GM21367 (cell line): ENCODE data around the gene TLE3.

Experiments used
- ATAC-seq: cut with Tn5 transposase; IDR thresholded peaks from one replicate; pipeline ENCODE4 v1.9.1; 2021; ENCODE audit not compliant: unreplicated experiment

TLE3 gene

DNA sequence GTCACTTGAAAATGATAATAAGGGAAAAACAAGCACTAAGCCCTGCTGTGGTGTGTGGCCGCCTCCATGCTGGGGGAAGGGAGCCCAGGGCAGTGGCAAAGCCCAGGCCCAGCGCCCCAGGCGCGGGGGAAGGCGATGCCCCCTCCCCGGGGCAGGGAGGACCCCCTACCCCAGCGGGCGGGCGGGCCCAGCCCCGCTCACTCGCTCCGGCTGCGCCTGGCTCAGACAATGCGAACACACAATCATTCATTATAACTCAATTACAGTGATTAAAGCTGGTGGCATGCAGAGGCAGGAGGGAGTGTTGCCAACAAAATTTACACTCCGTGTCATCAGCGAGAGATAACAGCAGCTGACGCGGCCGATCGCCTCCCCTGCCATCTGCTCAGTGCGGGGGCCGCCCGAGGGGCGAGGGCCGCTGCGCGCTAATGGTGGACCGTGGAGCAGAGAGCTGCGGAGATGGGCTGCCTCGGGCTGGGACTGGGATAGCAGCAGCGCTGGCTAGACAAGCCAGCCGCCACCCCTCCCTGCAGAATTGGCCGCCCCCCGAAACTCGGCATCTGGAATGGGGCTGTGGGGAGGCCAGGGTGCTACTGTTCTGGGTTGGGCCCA lies 64.1 kb downstream of the TLE3 start:
- ATAC-seq = no peak

DNA sequence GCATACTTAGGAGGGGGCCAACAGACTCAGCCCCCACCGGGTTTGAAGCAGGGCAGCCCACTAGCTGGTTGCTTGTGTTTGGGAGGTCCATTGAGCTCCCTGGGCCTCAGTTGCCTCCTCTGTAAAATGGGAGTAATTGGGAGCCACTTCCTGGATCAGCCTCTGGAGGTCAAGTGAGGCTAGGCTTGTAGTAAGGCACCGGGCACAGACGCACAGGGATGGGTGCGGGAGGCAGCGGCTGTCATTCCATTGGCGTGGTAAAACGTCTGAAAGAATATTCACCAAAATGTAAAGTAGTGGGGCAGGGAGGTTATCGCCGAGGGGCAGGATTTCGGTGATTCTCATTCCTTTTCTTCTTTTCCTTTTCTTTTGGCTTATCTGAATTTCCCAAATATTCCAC lies 64.6 kb downstream of the TLE3 start:
- ATAC-seq = no peak

DNA sequence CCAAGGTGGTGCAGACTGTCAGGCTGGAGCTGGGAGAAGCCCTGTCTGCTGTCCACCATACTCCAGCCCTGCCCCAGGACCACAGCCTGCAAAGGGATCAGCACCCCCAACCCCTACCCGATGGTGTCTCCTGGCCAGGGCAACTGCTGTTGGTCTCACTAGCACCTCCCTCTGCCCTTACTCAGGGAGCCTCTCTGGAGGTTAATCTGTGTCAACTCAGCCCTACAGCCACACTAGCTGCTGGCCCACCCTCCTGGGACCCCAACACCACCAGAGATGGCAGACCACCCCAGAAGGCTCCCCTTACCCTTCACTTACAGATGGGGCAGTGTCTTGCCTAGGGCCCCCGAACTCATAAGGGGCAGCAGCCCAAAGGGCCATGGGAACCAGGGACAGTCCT lies 65.2 kb downstream of the TLE3 start:
- no peak for ATAC-seq

DNA sequence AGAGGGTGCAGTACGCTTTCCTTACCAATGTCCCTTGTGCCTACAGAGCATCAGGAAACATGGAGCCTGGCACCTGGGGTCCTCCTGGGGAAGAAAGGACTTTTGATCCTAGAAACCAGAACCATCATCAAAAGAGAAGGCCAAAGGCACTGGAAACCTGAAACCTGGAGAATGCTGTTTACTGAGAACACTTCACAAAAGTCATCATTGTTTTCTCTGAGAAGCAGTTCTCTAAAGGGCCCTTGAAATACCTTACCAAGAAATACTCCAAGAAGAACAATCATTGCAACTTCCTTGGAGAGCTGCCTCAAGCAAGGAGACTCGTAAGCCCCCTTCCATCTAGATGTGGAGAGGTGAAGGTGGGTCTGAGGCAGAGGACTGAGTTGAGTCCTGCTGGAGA lies 66.0 kb downstream of the TLE3 start:
- no peak for ATAC-seq

DNA sequence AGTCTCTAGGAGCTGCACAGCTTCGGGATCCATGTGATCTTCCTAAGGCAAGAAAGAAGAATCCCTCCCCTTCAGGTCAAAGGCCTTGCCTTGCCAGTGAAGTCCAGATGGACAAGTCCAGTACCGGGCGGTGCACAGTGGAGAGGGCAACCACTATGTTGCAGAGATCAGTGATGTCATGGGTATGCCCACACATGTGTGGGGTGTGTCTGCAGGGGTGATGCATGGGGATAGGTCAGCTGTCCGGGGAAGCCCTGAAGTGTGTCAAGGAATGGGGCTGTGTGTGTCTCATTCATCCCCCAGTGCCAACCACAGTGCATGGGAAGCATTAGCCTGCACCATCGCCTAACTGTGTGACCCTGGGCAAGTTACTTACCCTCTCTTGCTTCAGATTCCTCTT lies 66.5 kb downstream of the TLE3 start:
- ATAC-seq = no peak

DNA sequence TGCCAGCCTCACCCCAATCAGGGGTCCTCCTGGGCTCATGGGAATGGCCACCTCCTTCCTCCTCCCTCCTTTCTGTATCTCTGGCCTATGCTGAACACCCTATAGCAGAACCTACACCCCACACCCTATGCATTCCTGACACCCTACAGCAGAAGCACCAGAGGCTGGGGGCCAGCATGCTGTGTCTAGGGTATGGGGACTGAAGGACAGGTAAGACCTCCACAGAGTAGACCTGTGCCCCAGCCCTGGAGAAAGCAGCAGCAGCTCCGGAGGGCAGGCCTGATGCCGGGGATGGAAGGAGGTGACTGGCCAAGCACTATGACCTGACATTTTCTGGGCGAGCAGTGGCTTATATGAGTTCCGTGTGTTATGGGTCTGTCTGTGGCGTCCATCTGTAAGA lies 66.9 kb downstream of the TLE3 start:
- no peak for ATAC-seq

DNA sequence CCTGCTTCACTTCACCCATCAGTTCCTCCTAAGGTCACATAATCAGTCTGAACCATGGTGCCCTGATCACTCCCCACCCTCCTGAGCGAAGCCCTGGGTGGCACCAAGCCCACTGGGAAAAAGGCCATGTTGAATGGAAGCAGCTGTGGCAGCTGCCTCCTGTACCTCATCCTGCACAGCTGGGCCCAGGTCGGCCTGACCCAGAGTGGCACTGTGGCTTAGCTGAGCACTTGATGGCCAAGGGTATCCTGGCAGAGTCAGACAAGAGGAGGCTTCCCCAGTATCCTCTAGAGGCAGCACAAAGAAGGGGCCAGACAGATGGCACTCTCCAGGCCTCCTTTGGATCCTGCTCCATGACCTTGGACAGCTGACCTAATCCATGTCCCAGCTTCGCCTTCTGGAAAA lies 68.4 kb downstream of the TLE3 start:
- no peak for ATAC-seq

DNA sequence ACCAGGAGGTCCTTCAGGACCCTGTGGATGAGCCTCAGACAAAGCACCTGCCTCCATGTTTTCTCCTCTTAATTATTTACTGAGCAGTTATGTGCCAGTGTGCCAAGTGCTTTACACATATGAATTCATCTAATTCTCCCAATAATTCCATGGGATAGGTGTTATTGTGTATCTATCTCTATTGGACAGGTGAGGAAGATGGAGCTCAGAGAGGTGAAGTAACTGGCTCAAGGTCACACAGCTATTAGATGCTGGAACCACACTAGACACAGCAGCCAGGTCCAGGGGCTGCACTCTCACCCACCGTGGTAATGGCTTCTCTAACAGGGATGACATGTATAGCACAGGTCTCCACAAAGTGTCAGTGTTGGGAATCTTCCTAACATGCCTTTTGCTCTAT lies 70.2 kb downstream of the TLE3 start:
- ATAC-seq = no peak

DNA sequence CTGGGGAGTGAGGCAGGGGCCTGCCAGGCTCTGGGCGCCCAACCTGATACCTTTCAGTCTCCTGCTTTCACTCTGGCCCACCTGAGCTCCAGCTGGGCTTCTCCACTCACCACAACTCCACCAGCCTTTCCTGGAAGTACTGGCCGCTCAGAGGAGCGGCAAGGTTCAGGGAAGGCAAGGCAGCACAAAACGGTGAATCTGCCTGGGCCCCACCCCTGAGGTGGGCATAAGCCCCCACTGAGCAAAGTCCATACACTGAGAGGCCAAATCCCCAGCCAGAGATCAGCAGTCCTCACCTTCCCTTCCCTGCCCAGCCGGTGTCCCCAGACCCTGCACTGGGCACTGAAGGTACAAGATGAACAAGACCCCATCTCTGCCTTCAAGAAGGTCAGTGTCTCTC lies 70.7 kb downstream of the TLE3 start:
- no peak for ATAC-seq

DNA sequence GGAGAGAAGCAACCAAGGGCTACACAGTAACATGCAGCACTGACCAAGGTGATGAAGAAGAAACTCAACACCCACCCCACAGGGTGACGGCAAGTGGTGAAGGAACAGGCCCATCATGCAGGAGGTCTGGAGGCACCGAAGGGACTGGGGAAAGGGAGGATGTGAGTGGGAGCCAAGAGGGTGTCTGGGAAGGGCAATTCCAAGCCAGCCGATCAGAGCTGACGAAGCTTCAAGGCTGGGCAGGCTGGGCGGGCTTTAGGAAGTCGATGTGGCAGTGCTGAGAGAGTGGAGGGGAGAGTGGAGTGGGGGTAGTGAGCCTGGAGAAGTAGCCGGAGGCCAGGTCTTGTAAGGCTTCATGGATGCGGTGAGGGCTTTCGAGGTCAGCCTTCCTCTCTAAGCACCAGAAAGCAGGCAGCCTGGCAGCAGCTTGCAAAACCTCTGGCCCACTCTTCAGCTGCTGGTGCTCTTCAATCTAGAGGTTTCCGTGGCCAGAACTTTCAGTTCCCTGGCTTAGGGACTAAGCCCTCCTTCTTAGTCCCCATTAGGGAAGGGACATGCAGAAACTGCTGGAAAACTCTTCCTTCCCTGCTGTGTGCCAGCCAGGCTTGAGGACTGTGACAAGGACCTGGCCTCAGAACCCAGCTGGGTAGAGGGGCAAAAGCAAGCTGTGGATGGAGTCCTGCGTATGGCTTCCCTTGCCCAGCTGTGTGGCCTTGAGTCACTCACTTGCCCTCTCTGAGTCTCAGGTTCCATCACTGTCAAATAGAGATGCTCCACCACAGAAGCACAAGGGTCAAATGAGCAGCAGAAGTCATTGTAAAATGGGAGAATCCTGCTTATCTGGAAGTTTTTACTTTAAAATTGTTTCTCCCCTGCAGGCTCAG lies 72.1 kb downstream of the TLE3 start:
- ATAC-seq = no peak

DNA sequence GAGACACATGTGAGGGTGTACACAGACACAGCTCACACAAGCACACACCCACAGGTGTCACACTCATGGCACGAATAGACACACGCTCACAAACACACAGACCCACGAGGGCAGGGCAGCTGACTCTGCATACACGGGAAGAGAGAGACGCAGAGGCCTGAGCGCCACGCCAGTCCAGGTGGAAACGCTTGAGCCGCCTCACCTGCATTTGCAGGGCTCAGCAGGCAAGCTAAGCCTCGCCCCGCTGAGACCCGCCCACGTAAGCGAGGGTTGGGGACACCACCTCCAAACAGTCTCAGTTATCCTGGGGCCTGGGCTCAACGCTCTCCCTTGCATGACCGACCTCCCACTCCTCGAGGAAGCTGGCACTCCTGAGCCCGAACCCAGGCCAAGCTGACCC lies 73.2 kb downstream of the TLE3 start:
- ATAC-seq = no peak

DNA sequence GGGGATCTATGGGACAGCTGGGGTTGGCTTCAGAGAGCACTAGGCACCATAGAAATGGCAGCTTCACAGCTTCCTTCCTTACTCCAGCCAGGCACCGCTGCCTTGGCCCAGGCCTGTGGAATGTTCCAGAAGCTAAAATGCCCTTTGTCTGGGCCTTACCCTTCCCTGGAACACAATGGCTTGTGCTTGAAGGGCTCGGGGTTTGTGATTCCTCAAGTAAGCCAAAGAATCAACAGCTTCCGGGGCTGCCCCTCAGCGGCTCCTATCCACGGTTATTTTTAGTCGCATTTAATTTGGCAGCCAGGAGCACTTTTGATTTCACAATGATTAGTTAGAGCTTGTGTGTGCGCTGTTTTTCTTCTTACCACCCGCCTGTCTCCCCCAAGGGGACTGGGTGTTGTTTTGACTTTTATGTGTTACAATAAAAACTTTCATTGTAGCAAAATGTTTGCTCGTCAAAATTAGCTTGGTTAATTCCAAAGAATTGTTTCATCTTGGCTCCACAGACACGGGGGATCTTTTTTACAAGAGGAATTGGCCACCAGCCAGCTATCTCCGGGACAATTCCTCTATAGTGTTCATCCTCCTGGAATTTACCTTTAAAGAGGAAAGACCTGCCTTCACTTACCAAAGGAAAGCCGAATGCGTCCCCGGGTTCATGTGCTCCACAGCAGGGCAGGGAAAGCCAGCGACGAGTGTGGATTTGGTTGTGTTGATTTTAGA lies 73.8 kb downstream of the TLE3 start:
- ATAC-seq = no peak

DNA sequence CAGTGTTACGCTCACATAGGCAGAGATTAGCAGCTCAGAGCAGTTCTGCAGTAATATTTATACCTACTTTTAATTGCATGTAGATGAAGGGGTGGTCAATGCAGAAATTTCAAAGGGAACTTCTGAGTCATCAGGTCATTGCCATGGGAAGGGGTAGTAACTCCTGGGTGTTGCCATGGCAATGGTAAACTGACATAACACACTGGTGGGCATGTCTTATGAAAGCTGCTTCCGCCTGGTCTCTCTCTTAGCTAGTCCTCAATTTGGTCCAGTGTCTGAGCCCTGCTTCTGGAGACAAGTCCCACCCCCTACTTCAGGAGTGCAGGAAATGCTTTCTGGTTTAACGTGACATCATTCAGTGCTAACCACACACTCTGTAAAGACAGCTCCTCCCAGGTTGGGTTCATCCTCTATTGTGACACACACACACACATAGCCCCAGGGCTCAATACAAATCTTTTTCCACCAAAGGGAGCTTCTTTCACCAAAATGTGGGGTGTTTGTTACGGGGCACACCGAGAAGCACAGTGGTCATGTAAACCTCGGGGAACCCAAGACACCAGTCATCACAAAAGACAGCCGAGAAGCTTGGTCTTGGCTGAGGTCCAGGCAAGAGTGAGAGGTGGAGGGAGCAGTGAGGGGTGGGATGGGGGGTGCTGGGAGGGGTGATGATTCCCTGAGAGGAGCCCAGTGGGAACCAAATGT lies 74.5 kb downstream of the TLE3 start:
- ATAC-seq = peak; percentile 70

DNA sequence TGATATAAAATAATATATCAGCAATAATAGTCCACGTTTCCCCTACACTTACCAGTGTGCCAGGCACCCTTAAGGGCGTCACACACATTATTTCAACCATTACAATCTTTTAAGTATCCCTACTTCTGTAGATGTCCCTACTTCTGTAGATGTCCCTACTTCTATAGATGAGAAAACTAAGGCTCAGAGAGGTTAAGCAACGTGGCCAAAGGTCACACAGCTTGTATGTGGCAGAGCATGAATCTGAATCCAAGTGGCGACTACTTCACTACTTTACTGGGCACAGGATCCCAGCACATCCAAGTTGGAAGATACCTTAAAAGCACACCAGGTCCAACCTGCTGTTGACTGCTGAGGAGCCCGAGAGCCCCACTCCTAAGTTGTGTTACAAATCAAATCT lies 77.5 kb downstream of the TLE3 start:
- ATAC-seq = no peak

DNA sequence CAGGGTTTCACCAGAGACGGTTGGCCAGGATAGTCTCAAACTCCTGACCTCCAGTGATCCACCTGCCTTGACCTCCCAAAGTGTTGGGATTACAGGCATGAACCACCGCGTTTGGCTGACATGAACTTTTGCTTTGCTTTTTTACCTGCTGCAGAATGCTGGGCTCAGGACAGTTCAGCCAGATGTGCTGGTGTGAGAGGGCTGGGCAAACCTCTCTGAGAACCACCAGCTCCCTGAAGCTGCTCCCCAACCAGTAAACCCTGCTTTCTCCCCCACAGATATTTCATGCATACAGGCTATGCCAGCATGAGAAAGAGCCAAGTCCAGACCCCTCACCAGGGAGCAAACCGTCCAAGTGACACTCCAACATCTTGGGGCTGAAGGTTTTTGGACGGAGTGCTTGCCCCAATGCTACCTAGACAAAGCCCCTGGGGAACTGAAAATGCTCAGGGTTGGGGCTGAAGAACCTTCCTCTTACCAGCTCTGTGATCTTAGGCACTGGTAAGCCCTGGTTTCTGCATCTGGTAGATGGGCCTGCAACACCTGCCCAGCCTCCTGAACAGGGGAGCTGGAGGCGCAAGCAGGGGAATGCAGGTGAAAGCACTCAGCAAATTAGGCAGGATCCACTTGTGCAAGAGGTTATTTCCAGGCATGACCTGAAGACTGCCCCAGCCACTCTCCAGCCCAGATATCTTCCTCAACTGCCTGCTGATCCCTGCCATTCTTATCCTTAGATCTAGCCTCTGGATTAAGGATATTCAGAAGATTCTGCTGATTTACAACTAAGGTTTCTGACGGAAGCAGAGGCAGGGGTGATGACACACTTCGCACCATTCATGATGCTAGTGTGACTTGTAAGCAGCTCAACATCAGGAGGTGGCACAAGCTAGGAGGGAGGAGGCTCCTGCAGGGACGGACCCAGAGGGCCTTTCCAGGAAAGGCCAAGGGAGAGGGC lies 78.8 kb downstream of the TLE3 start:
- no peak for ATAC-seq

DNA sequence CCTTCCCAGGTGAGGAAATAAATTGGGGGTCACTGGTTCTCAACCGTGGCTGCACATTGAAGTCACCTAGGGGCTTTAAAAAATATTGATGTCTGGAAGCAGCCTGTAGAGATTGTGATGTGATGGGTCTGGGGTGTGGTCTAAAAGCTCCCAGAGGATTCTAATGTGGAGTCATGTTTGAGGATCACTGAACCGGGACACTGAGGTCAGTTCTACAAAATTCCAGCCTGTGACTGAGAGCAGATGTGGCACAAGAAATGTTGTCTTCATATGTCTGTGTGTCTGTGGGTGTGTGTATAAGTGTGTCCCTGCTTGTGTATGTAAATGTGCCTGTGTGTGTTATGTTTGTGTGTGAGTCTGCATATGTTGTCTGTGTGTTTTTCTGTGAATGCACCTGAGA lies 79.9 kb downstream of the TLE3 start:
- ATAC-seq = no peak

DNA sequence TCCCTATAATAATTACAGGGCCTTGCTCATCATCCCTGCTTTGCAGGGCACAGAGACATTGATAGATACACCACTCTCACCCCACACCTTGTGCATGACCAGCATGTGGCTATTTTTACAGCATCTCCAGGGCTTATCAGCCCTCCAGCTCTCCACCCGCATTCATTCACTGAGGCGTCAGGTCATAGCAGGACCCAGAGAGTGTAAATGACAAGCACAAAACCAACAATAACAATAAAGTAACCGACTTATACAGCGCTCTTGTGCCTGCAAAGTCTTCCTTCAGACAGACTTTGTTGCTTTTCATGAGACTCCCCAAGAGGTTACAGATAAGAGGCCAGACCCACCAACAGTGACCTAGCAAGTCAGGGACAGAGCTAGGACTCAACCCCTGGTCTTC lies 80.7 kb downstream of the TLE3 start:
- ATAC-seq = no peak

DNA sequence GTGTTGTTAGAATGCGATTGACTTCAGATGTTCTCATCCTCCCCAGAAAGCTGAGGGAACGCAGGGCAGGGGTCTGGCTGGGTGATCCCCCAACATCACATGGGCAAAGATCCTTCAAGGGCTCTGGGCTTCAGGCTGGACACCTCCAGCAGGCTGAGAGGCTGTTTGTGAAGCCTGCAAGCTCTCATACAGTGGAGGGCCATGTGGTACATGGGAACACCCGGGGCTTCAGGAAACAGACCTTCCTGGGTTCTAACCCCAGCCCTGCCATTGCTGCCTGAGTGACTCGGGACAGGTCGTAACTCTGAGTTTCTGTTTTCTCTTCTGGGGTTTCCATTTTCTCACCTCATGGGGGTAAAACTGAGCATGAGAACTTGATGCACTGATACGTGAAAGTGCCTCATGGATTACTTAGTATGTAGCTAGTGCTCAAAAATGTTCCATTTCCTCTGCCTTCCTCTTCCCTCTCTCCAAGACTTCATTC lies 81.2 kb downstream of the TLE3 start:
- peak; percentile 22 for ATAC-seq

DNA sequence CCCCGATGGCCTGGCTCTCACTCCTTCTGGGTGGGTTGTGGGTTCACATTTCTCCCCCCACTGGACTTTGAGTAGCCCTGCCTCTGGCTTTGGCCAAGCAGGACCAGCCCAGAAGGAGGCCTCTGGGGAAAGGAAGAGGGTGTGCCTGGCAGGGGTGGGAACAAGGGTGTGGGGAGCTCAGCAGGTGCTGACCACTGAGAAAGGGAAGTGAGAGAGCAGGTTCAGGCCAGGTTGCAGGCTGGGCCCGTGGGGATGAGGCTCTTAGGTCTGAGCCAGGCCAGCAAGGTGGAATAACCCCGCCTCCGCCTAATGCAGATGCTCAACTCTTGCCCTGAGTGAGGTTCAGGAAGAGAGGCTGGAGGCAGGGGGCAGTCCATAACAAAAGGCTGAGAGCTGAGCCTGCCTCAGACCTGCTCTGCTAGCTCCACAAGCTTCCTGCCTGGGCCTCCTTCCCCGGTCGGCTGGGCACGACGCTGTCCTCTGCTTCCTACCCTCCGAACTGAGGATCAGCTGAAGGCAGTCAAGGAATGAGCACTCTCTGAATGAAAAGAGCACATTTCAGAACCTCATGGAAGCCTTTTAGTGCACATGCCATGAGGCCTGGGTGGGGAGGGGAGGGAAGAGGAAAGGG lies 82.7 kb downstream of the TLE3 start:
- peak; percentile 63 for ATAC-seq

DNA sequence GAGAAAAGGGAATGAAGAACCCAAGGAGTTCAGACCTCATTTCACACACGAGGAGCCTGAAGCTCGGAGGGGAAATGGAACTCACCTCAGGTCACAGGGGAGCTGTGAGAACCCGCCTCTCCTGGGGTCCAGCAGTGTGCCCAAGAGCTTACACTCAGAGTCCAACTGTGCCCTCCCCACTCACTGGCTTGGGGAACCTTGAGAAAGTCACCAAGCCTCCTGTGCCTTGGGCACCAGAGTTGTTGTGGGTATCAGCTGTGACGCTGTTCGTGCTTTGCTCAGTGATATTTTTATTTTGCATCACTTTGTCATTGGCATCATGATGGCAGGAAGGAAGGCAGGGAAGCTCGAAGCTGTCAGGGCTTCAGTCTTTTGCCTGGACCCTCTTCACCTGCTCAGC lies 83.4 kb downstream of the TLE3 start:
- ATAC-seq = no peak
